ENCODE measurements around the gene FAM170B. TPM values are rescaled to one million over a fixed set of nuclear protein-coding genes. Genes with fewer than 3 reads are reported as not detected.

FAM170B gene
- total and polyA plus RNA-seq, 2 experiments from 2014 or later: not detected

- H3K36me3 ChIP-seq (ENCODE audit: low read depth): no peaks in the 10 kb centered on the region
- H3K9me3 ChIP-seq (ENCODE audit: low read depth): no peaks in the 10 kb centered on the region
- DNase-seq: no peak
- peaks cover 29% of the 10 kb centered on the region for H3K4me1 ChIP-seq (ENCODE audit: insufficient read depth)
- no peaks in the 10 kb centered on the region for H4K20me1 ChIP-seq (ENCODE audit: insufficient read depth)
- 93% methylated on average over 7 of the region's 7 CpGs for WGBS, 2 experiments (ENCODE audit: low coverage in 1 of 2, low lambda C conversion rate in 2 of 2, missing lambda C conversion rate in 2 of 2)
- no peak overlapping the region for H3K4me2 ChIP-seq (ENCODE audit: unreplicated experiment)
- H3K9ac ChIP-seq: no peak overlapping the region
- H3K27ac ChIP-seq: no peak overlapping the region
- TF ChIP-seq EZH2 (IDR thresholded peaks at IDR 0.05; ENCODE audit: insufficient read depth, poor library complexity, severe bottlenecking): no peak
- TF ChIP-seq EZH2phosphoT487 (IDR thresholded peaks at IDR 0.05; ENCODE audit: insufficient read depth, low read depth): no peak
- H3K27me3 ChIP-seq (replicated peaks; ENCODE audit: insufficient read depth): no peaks in the 10 kb centered on the region
- H3K4me3 ChIP-seq: no peak overlapping the region
- in situ Hi-C loops (cut with MboI): no loop called here
- H3F3A ChIP-seq (ENCODE audit: insufficient read depth): no peaks in the 10 kb centered on the region
- H3K9me2 ChIP-seq (ENCODE audit: insufficient read depth): no peaks in the 10 kb centered on the region
- peaks cover 65% of the 10 kb centered on the region for H3K79me2 ChIP-seq (ENCODE audit: insufficient read depth)
- no peak overlapping the region for H2AFZ ChIP-seq
These were observed 25.2 kb downstream of the FAM170B start for GRCh38 chr10:49108656-49109055.

GRCh38 chr10:49107887-49108267 is 25.9 kb downstream of the FAM170B start:
- H3K9me3 ChIP-seq (ENCODE audit: low read depth): no peaks in the 10 kb centered on the region
- H2AFZ ChIP-seq: no peak overlapping the region
- H3F3A ChIP-seq (ENCODE audit: insufficient read depth): no peaks in the 10 kb centered on the region
- H4K20me1 ChIP-seq (ENCODE audit: insufficient read depth): no peaks in the 10 kb centered on the region
- H3K27ac ChIP-seq: no peak overlapping the region
- H3K4me3 ChIP-seq: no peak overlapping the region
- no peaks in the 10 kb centered on the region for H3K36me3 ChIP-seq (ENCODE audit: low read depth)
- TF ChIP-seq EZH2 (IDR thresholded peaks at IDR 0.05; ENCODE audit: insufficient read depth, poor library complexity, severe bottlenecking): no peak
- TF ChIP-seq EZH2phosphoT487 (IDR thresholded peaks at IDR 0.05; ENCODE audit: insufficient read depth, low read depth): no peak
- peaks cover 59% of the 10 kb centered on the region for H3K79me2 ChIP-seq (ENCODE audit: insufficient read depth)
- DNase-seq: no peak
- no peak overlapping the region for H3K9ac ChIP-seq
- 99% methylated on average over 8 of the region's 8 CpGs for WGBS, 2 experiments (ENCODE audit: low coverage in 1 of 2, low lambda C conversion rate in 2 of 2, missing lambda C conversion rate in 2 of 2)
- H3K4me2 ChIP-seq (ENCODE audit: unreplicated experiment): no peak overlapping the region
- peaks cover 22% of the 10 kb centered on the region for H3K4me1 ChIP-seq (ENCODE audit: insufficient read depth)
- in situ Hi-C loops (cut with MboI): no loop called here
- H3K9me2 ChIP-seq (ENCODE audit: insufficient read depth): no peaks in the 10 kb centered on the region
- no peaks in the 10 kb centered on the region for H3K27me3 ChIP-seq (replicated peaks; ENCODE audit: insufficient read depth)

DNA sequence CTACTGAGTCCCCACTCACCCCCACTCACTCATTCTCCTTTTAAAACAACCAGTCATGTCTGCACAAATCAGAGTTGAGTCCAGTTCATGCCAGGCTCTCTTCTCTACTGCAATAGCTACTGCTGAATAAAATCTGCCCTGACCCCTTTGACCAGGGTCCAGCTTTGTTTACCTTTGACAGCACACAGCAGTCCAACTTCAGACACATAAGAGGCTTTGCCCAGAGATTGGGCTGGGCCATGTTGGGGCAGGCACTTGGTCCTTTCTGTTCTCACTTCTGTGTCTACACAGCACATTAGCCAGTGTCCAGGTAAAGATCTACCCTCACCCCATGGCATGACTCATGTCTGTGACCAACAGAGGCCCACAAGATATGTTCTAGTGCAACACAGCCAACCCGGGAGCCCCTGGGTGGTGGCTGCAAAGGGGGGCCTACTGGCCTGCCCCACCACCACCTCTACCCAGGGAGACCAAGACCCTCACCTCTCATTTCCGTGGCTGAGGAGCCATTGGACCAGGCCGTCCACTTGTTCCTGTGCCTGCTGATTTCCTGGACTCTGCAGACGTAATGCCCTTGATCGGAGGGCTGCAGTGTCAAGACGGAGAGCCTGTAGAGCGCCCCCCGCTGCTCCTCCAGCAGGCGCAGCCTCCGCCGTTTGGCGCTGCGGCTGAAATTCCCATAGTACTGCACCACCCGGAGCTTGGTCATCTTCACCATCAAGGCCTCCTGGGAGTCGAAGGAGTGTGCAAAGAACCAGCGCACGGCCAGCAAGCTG is 26.5 kb downstream of the FAM170B start:
- Histone ChIP-seq H3K27ac (no peak overlapping the region), H3K4me3 (no peak overlapping the region), H3K4me2 (ENCODE audit: unreplicated experiment) (no peak overlapping the region), H3K9me2 (ENCODE audit: insufficient read depth) (no peaks in the 10 kb centered on the region), H3K79me2 (ENCODE audit: insufficient read depth) (peaks cover 54% of the 10 kb centered on the region), H3K9me3 (ENCODE audit: low read depth) (no peaks in the 10 kb centered on the region), H3K27me3 (replicated peaks; ENCODE audit: insufficient read depth) (no peaks in the 10 kb centered on the region), H3K36me3 (ENCODE audit: low read depth) (no peaks in the 10 kb centered on the region), H3K9ac (no peak overlapping the region), H4K20me1 (ENCODE audit: insufficient read depth) (no peaks in the 10 kb centered on the region), H3K4me1 (ENCODE audit: insufficient read depth) (peaks cover 22% of the 10 kb centered on the region), H2AFZ (no peak overlapping the region), H3F3A (ENCODE audit: insufficient read depth) (no peaks in the 10 kb centered on the region)
- 97% methylated on average over 17 of the region's 17 CpGs for WGBS, 2 experiments (ENCODE audit: low coverage in 1 of 2, low lambda C conversion rate in 2 of 2, missing lambda C conversion rate in 2 of 2)
- in situ Hi-C loops (cut with MboI): no loop called here
- DNase-seq: no peak
- TF ChIP-seq EZH2 (IDR thresholded peaks at IDR 0.05; ENCODE audit: insufficient read depth, poor library complexity, severe bottlenecking): no peak
- no peak for TF ChIP-seq EZH2phosphoT487 (IDR thresholded peaks at IDR 0.05; ENCODE audit: insufficient read depth, low read depth)

DNA sequence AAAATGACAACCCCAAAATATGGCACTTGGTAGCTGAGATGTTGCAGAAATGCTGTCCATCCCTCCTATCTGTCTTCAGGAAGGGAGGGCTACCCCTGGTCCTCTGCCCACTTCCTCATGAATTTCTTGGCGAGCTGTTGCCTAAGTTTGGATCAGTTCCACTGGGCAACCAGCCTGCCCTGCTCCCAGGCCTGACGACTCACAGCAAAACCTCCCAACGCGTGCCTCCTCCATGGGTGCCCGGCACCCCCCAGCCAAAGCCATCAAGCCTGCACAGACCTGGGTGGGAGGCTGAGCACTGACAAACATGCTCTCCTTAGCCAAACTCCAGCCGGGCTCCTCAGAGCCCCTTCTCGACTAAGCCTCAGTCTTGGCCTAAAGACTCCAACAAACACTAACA is 27.4 kb downstream of the FAM170B start:
- in situ Hi-C loops (cut with MboI): no loop called here
- Histone ChIP-seq H3K27me3 (replicated peaks; ENCODE audit: insufficient read depth) (no peaks in the 10 kb centered on the region), H3K4me3 (no peak overlapping the region), H3K4me2 (ENCODE audit: unreplicated experiment) (no peak overlapping the region), H3K9me3 (ENCODE audit: low read depth) (no peaks in the 10 kb centered on the region), H3F3A (ENCODE audit: insufficient read depth) (no peaks in the 10 kb centered on the region), H3K9ac (no peak overlapping the region), H3K27ac (no peak overlapping the region), H4K20me1 (ENCODE audit: insufficient read depth) (no peaks in the 10 kb centered on the region), H2AFZ (no peak overlapping the region), H3K79me2 (ENCODE audit: insufficient read depth) (peaks cover 57% of the 10 kb centered on the region), H3K9me2 (ENCODE audit: insufficient read depth) (no peaks in the 10 kb centered on the region), H3K4me1 (ENCODE audit: insufficient read depth) (peaks cover 18% of the 10 kb centered on the region), H3K36me3 (ENCODE audit: low read depth) (no peaks in the 10 kb centered on the region)
- WGBS, 2 experiments (ENCODE audit: low coverage in 1 of 2, low lambda C conversion rate in 2 of 2, missing lambda C conversion rate in 2 of 2): 17 to 23% methylated on average over 7 of the region's 7 CpGs
- peak; percentile 58 for DNase-seq
- TF ChIP-seq EZH2phosphoT487 (IDR thresholded peaks at IDR 0.05; ENCODE audit: insufficient read depth, low read depth) (no peak), EZH2 (IDR thresholded peaks at IDR 0.05; ENCODE audit: insufficient read depth, poor library complexity, severe bottlenecking) (no peak)
